ENCODE data around the gene RSBN1L.
A peak's percentile ranks its signal among the peaks of the same experiment; 100 is the strongest.

GRCh38 chr7:77798394-77799077, 102.3 kb downstream of the RSBN1L start, which contains the start of the genes PHTF2 and TMEM60:
- peak; percentile 81 for TF ChIP-seq POLR2A (IDR thresholded peaks at IDR 0.05; ENCODE audit: low read length)
- TF ChIP-seq GATA1 (IDR thresholded peaks at IDR 0.05; ENCODE audit: low read depth, low read length) = peak; percentile 35
